Measurements from ENCODE around the gene ACTL6A. TPM values are rescaled to one million over a fixed set of nuclear protein-coding genes. Genes with fewer than 3 reads are reported as not detected.

Gene ACTL6A
- total and polyA plus RNA-seq, 7 donors, result 28.8 to 65.7 (median 38.6) TPM

DNA sequence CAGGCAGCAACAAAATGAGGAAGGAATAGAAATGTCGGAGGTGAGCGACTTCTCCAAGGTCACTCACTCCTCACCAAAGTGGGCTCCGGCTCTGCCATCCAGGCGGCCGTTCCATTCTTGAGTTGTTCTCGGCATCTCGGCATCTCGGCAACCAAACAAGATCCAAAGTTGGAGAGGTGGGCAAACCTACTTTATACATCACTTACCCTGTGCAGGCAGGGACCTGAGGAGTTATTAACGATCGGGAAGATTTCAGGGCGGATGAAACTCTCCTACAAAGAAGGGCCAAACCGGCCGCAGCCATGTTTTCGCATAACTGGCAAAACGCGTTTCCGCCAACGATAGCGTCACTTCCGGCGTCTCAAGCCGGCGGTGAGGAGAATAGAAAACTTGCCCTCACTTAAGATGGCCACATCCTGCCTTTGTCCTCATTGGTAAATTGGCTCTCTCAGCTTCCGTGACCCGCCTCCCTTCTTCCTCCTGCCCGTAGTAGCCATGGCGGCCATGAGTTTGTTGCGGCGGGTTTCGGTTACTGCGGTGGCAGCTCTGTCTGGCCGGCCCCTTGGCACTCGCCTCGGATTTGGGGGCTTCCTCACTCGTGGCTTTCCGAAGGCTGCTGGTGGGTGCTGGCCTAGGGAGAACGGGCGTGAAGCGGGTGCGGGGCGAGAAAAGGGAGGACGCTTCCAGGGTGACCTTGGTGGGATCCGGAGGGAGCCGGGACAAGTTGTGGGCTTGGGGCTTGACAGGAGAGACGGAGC, 41.8 kb downstream of the ACTL6A start, which contains the start of the genes MRPL47 and NDUFB5:
Gene MRPL47, minus strand, starts transcription at position 318 of the 758 bp plus-strand sequence. Its CDS starts 14 bp downstream, at position 304.
Gene NDUFB5, plus strand, starts transcription at position 474 of the 758 bp plus-strand sequence. Its CDS starts 22 bp downstream, at position 496.
- intact Hi-C loops (cut with DNase I), result loop anchor here (2.0 to 10.0 kb wide), 3 partner anchors 42 to 260 kb away; partner anchors contain the start of genes ACTL6A, MFN1 and USP13
- H3K4me3 ChIP-seq, result peak within 1 kb of the TSS; percentile 78 to 88 (median 80)
- no peaks in the 10 kb centered on the region for H3K9me3 ChIP-seq
- DNase-seq, result peak; percentile 97
- TF ChIP-seq, protein P1, sequence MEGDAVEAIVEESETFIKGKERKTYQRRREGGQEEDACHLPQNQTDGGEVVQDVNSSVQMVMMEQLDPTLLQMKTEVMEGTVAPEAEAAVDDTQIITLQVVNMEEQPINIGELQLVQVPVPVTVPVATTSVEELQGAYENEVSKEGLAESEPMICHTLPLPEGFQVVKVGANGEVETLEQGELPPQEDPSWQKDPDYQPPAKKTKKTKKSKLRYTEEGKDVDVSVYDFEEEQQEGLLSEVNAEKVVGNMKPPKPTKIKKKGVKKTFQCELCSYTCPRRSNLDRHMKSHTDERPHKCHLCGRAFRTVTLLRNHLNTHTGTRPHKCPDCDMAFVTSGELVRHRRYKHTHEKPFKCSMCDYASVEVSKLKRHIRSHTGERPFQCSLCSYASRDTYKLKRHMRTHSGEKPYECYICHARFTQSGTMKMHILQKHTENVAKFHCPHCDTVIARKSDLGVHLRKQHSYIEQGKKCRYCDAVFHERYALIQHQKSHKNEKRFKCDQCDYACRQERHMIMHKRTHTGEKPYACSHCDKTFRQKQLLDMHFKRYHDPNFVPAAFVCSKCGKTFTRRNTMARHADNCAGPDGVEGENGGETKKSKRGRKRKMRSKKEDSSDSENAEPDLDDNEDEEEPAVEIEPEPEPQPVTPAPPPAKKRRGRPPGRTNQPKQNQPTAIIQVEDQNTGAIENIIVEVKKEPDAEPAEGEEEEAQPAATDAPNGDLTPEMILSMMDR (IDR thresholded peaks at IDR 0.05), result no peak
- TF ChIP-seq POLR2A (IDR thresholded peaks at IDR 0.05), result peak; percentile 90 to 91
- TF ChIP-seq POLR2AphosphoS5 (IDR thresholded peaks at IDR 0.05), result peak; percentile 93 to 98 (median 96)
- no peak for TF ChIP-seq EP300 (IDR thresholded peaks at IDR 0.05)
- peaks cover 0 to 39% (median 21%) of the 10 kb centered on the region in 4 donors for H3K36me3 ChIP-seq
- peaks cover 0 to 44% (median 28%) of the 10 kb centered on the region in 4 donors for H3K4me1 ChIP-seq
- no peaks in the 10 kb centered on the region for H3K27me3 ChIP-seq
- WGBS, 2 donors, result 0% methylated on average over 45 of the region's 45 CpGs
- peak within 1 kb of the TSS; percentile 89 to 95 (median 92) for H3K27ac ChIP-seq

DNA sequence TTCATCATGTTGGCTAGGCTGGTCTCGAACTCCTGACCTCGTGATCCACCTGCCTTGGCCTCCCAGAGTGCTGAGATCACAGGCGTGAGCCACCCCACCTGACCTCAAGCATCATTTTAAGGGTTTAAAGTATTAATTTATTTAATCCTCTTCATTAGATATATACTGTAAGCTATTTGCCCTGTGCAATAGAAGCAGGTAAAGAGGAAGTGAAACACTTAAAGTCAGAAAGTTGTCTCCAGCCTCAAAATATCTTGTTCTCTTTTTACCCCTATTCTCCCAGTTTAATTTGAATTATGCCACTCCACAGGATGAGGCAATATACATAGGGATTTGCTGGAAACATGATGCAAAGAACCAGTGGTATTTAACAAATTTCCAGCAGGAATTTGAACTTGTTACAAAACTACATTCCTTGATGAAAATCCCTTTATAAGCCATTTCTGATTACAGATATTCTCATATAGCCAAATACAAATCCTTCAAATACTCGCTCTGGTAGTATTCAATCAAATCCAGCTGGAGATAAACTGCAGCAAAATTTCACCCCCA, 43.9 kb downstream of the ACTL6A start:
- intact Hi-C loops (cut with DNase I), result loop anchor here (10.0 kb wide), 1 partner anchor 262 kb away; the partner anchor contains the start of gene MFN1
- no peak for DNase-seq

DNA sequence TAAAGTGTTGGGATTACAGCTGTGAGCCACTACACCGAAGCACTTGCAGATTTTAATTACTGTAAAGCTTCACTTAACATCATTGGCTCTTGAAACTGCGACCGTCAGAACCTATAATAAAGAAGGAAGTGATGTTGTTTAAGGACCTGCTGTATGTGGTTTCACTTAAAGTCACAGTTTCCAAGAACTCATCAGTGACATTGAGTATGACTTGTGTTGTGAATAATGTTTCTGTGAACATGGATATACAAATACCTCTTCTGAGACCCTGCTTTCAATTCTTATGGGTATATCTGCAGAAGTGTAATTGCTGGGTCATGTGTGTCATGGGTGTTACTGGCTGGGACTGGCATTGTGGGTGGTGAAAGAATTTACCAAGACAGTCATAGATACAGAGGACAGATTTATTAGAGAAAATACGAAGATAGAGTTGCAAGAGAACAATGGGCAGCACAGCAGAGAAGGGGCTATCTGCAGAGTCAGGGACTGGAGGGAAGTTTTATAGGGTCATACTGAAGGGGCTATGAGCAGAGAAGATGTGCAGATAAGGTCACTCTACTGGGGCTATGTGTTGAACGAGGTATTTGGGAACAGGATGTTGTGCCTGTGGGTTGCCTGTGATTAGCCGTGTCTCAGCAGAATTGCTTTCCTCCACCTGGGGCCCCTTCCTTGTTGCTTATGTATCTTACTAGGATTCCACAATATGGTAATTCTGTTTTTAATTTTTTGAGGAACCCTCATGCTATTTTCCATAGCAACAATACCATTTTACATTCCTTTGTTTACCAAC, 46.4 kb downstream of the ACTL6A start:
- intact Hi-C loops (cut with DNase I), result loop anchor here (10.0 kb wide), 1 partner anchor 264 kb away; the partner anchor contains the start of gene MFN1
- no peak for DNase-seq
- H3K9me3 ChIP-seq, result no peaks in the 10 kb centered on the region
- no peaks in the 10 kb centered on the region for H3K27me3 ChIP-seq
- peaks cover 0 to 11% (median 0%) of the 10 kb centered on the region in 4 donors for H3K36me3 ChIP-seq
- no peak overlapping the region for H3K4me3 ChIP-seq
- H3K4me1 ChIP-seq, result peaks cover 0 to 32% (median 23%) of the 10 kb centered on the region in 4 donors
- WGBS, 2 donors, result 43 to 70% methylated on average over 6 of the region's 6 CpGs
- TF ChIP-seq POLR2AphosphoS5 (IDR thresholded peaks at IDR 0.05) (no peak), EP300 (IDR thresholded peaks at IDR 0.05) (no peak), POLR2A (IDR thresholded peaks at IDR 0.05) (no peak)
- TF ChIP-seq, protein P1 (IDR thresholded peaks at IDR 0.05), result no peak
- H3K27ac ChIP-seq, result no peak overlapping the region

More for the DNA sequence above, 43.9 kb downstream of the ACTL6A start:
- Histone ChIP-seq H3K36me3 (peaks cover 0 to 26% (median 4%) of the 10 kb centered on the region in 4 donors), H3K4me1 (peaks cover 0 to 44% (median 28%) of the 10 kb centered on the region in 4 donors), H3K4me3 (no peak overlapping the region), H3K27ac (no peak overlapping the region), H3K27me3 (no peaks in the 10 kb centered on the region), H3K9me3 (no peaks in the 10 kb centered on the region)
- 87% methylated on average over 4 of the region's 4 CpGs for WGBS, 2 donors
- TF ChIP-seq POLR2A (IDR thresholded peaks at IDR 0.05), result no peak
- TF ChIP-seq EP300 (IDR thresholded peaks at IDR 0.05), result no peak
- TF ChIP-seq, protein P1 (IDR thresholded peaks at IDR 0.05), result no peak
- no peak for TF ChIP-seq POLR2AphosphoS5 (IDR thresholded peaks at IDR 0.05)

DNA sequence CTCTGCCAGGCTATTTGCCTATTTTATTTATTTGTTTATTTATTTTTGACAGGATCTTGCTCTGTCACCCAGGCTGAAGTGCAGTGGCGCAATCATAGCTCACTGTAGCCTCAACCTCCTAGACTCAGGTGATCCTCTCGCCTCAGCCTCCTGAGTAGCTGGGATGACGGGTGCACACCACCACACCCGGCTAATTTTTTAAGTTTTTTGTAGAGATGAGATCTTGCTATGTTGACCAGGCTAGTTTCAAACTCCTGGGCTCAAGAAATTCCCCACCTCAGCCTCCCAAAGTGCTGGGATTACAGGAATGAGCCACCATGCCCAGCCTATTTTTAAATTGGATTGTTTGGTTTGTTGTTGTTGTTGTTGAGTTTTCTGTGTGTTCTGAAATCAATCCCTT, 47.3 kb downstream of the ACTL6A start:
- no peak overlapping the region for H3K4me3 ChIP-seq
- H3K27me3 ChIP-seq, result no peaks in the 10 kb centered on the region
- 94 to 96% methylated on average over 4 of the region's 4 CpGs for WGBS, 2 donors
- peaks cover 0 to 32% (median 22%) of the 10 kb centered on the region in 4 donors for H3K4me1 ChIP-seq
- intact Hi-C loops (cut with DNase I), result no loop called here
- H3K9me3 ChIP-seq, result no peaks in the 10 kb centered on the region
- H3K27ac ChIP-seq, result no peak overlapping the region
- TF ChIP-seq, protein P1 (IDR thresholded peaks at IDR 0.05), result no peak
- no peak for TF ChIP-seq POLR2A (IDR thresholded peaks at IDR 0.05)
- no peak for TF ChIP-seq EP300 (IDR thresholded peaks at IDR 0.05)
- no peak for TF ChIP-seq POLR2AphosphoS5 (IDR thresholded peaks at IDR 0.05)
- DNase-seq, result no peak
- peaks cover 0 to 11% (median 0%) of the 10 kb centered on the region in 4 donors for H3K36me3 ChIP-seq
